ENCODE measurements around the gene CCR5.
"Not testable (repeated sequence)": the region's sequence is repeated elsewhere in the genome, so short reads cannot be mapped to it uniquely, and the experiment has no call there.

CCR5 gene

GRCh38 chr3:46370839-46371518 lies at the start of gene CCR5:
Gene CCR5 (plus strand): TSS chr3:46370946. CDS start chr3:46372903, 1,957 bp downstream.
- DNase-seq = peak; percentile 29

GRCh38 chr3:46321461-46322104 lies 49.2 kb upstream of the CCR5 start:
- DNase-seq = no peak

DNA sequence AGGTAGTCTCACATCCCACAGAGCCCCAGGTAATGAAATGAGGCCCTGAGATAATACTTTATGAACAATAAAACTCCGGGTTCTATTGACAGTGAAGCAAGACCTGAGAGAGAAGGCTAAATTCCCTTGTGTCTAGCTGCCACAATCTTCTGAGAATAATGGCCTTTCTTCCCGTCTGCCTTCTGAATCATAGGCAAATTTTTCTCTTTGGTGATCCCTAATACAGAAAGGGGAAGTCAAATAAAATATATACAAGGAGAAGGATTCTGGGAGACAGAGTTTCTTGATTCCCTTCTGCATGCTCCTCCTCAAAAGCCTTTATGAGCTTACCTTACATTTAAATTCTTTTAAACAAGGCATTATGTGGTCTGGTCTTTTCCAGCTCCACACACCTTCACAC lies 46.7 kb upstream of the CCR5 start:
- DNase-seq = no peak

DNA sequence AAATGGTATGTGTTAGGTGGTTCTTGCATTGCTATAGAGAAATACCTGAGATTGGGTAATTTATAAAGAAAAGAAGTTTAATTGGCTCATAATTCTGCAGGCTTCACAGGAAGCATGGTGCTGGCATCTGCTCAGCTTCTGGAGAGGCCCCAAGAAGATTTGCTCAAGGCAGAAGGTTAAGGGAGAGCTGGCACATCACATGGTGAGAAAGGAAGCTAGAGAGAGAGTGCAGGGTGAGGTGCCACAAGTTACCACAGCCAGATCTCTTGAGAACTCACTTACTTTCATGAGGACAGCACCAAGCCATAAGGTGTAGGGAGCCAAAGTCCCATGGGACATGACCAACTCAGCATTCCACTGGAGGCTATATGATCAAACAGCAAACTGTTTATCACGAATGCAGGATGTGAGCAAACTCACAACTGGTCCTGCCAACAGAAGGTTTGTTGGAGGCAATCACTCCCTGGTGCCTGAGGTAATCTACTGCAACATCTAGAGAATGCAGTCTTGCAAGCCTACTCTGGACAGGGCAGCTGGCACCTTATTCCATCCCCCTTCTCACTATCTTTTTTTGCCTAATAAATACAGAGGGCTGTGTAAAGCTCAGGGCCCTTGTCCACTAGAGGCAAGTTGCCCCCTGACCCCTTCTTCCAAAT lies 45.0 kb upstream of the CCR5 start:
- no peak for DNase-seq

- DNase-seq = not testable (repeated sequence)
These were observed 40.1 kb upstream of the CCR5 start for GRCh38 chr3:46330676-46331075.

GRCh38 chr3:46334741-46335478 lies 35.8 kb upstream of the CCR5 start:
- DNase-seq = no peak

DNA sequence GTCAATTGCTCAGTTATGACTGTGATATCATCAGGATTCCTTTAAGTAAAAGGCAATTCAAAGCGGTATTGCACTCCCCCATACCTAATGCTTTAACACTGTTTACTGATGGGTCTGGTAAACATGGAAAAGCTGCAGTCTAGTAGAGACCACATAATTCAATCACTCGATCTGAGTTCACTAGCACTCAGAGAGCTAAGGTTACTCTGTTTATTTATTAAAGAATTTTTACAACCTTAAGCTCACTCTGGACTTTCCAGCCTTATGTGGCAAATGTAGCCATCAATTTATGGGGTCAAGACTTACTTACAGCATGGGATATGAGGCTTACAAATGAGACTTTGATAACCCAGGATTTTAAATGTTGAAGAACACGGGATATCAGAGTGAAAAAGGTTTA lies 35.2 kb upstream of the CCR5 start:
- no peak for DNase-seq

- no peak for DNase-seq
These were observed 32.8 kb upstream of the CCR5 start for GRCh38 chr3:46337911-46338310.

- no peak for DNase-seq
These were observed 31.9 kb upstream of the CCR5 start for GRCh38 chr3:46338840-46339239.

- no peak for DNase-seq
These were observed 26.3 kb upstream of the CCR5 start for GRCh38 chr3:46344476-46344875.

GRCh38 chr3:46348823-46349482 lies 21.8 kb upstream of the CCR5 start:
- DNase-seq = no peak

- no peak for DNase-seq
These were observed 21.1 kb upstream of the CCR5 start for GRCh38 chr3:46349484-46350261.

- DNase-seq = no peak
These were observed 20.5 kb upstream of the CCR5 start for GRCh38 chr3:46350262-46350565.

- DNase-seq = no peak
These were observed 19.1 kb upstream of the CCR5 start for GRCh38 chr3:46351646-46352045.

- no peak for DNase-seq
These were observed 17.7 kb upstream of the CCR5 start for GRCh38 chr3:46353090-46353489.

DNA sequence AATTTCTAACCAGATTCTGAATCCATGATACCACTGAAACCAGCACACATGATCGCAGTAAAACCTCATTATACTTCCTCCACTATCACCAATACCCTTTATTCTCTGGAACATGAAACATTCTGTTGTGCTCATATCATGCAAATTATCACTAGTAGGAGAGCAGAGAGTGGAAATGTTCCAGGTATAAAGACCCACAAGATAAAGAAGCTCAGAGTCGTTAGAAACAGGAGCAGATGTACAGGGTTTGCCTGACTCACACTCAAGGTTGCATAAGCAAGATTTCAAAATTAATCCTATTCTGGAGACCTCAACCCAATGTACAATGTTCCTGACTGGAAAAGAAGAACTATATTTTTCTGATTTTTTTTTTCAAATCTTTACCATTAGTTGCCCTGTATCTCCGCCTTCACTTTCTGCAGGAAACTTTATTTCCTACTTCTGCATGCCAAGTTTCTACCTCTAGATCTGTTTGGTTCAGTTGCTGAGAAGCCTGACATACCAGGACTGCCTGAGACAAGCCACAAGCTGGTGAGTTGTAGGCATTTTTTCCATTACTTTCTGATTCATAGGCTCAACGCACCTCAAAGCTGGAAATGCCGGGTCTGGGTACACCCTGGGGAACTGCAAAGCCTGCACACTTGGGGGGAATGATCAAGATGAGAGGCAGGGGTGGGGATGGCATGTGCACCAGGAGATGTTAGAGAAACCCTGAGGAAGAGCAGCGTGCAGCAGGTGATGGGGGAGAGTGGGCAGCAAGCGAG lies 16.9 kb upstream of the CCR5 start, which contains the start of gene CCR2:
TSS of gene CCR2 (plus strand) at position 465 of the 764 bp plus-strand sequence. CDS start 3,417 bp downstream, outside the sequence.
- no peak for DNase-seq

DNA sequence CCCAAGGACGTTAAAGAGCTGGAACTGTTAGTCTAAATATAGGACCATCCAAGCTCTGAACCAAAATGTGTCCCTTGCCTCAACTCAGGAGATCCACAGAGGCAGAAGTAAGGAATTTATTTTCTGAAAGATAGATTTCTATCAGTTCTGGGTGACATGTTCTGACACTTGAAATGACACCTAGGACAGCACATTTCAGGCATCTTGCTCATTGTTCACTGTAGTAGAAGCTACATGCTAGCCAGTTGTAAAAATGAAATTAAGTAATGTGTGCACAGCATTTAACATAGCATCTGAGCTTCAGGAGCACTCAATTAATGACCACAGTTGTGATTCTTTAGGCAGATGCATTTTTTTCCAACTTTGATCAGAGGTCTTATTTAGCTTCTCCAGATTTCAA lies 16.3 kb upstream of the CCR5 start:
- no peak for DNase-seq

GRCh38 chr3:46354984-46355383 lies 15.8 kb upstream of the CCR5 start:
- DNase-seq = no peak

DNA sequence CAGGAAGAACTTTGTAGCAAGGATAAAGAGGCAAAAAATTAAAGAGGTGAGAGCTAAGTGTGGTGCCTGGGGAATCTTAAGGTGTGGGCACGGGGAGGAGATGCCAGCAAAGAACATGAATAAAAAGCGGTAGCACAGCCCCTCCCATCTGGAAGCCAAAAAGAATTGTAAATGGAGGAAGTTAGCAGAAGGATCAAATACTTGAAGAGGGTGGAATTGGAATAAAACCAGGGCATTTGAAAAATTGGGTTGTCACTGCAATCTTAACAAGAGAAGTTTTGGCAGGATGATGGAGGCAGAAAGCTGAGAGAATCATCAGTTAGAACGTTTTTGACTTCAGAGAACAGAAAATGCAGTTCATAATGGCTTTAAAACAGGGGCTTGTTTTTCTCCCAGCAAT lies 14.5 kb upstream of the CCR5 start:
- DNase-seq = no peak

DNA sequence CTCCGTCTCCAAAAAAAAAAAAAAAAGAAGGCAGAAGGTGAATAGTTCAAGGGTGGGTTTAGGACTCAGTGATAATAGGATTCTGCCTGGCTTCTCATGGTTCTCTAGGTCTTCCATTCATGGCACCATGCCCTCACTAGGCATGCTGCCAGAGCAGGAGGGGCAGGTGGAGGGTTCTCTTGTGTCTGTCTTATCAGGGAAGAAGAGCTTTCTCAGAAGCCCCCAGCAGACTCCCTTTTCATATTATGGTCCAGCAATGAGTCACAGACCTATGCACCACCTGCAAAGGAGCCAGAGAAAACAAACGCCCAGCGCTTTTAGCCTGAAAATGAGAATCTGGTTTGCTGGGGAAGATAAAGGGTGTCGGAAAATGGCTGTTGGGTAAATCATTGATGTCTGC lies 13.8 kb upstream of the CCR5 start:
- DNase-seq = no peak

- DNase-seq = no peak
These were observed 12.3 kb upstream of the CCR5 start for GRCh38 chr3:46358466-46358865.
